NCI-H69 (cell line): ENCODE data around the gene KHK.

Source experiments
- DNase-seq: peaks from one replicate; lab custom pipeline; 2025; lab: John Stamatoyannopoulos, UW

The KHK gene

DNA sequence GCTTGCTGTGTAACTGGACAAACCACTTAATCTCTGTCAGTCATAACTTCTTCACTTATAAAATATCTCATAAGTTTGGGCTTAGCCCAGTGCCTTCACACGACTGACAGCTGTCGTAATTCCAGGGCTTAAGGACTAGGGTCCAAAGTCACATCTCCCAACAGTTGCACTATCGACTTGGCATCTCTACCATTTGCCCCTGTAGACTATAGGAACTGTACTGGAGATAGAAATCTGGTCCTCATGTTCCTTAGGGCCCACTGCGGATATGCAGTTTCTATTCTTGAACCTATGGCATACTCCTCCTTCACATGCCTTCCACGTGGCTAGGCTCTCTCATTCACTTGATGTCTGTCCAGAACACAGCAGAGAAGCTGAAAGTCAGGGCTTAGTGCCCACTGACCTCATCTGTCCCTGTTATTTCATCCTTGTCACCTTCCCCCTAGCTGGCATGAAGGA, 39.7 kb downstream of the KHK start:
- no peak for DNase-seq

DNA sequence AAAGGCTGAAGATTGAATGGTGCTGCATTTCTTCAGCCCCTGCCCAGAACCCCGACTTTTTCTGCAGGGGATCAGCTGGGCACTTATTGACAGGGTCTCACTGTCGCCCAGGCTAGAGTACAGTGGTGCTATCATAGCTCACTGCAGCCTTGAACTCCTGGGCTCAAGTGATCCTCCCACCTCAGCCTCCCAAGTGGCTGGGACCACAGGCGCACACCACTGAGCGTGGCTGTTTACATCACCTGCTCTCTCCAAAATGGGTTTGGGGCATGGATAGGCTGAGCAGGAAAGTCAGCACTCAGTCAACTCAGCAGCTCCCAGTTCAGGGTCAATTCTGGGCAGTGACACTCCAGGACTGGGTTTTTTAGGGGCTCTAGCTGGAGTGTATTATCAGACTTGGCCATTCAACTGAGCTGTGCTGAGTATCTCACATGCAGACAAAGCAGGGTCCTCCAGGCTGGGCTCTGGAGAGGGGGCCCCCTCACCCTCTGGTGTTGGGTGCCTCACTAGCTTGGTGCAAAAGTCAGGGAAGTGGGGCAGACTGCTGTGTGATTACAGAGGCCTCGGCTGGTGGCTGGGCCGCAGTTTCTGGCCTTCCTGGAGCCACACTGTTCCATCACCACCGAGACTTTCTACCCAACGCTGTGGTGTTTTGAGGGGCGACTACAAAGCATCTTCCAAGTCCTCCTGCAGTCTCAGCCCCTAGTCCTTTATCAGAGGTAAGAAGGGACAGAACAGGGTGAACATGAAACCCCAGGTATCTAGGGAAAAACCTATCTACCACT, 41.5 kb downstream of the KHK start:
- no peak for DNase-seq

DNA sequence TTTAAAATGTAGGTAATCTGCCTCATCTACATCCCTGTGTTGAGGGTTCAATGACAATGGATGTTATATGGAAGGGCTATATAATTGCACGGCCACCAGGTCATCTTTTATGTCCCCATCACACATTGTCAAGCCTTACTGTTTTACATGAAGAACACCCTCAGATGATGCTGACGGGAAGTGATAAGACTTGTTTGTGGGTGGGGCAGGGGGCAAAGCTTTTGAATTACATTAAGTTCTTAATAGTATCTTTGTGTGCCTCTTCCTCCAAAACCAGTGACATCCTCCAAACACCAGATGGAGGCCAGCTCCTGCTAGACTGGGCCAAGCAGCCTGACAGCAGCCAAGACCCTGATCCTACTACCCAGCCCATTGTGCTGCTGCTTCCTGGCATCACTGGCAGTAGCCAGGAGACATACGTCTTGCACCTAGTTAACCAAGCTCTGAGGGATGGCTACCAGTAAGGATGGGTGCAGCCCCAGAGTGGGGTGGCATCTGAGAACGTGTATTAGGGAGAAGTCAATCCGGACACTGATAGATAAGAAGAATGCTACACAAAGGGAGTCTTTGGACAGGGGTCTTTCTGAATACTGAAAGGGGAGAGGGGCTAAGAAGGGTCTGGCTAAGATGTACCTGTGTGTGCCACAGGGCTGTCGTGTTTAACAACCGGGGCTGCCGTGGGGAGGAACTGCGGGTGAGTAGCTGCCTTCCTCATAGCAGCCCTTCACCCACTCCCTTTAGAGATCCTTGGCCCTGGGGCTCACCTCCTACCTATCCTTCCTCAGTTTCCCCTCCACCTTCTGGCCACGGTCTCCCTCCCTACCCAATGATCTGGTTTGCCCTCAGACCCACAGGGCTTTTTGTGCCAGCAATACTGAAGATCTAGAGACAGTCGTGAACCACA, 42.3 kb downstream of the KHK start:
- no peak for DNase-seq

DNA sequence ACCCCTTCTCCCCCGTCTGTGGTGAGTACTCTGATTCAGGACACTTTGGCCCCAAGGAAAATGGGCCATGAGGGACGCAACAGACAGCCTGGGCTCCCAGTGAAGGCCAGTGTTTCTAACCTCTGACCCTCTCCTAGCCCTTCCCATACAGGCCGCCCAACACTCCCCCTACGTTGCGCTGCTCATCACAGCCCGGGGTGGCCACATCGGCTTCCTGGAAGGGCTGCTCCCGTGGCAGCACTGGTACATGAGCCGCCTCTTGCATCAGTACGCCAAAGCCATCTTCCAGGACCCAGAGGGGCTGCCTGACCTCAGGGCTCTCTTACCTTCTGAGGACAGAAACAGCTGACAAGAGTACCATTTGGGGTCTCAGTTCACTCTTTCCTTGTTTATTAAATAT, 43.8 kb downstream of the KHK start:
- DNase-seq = no peak

DNA sequence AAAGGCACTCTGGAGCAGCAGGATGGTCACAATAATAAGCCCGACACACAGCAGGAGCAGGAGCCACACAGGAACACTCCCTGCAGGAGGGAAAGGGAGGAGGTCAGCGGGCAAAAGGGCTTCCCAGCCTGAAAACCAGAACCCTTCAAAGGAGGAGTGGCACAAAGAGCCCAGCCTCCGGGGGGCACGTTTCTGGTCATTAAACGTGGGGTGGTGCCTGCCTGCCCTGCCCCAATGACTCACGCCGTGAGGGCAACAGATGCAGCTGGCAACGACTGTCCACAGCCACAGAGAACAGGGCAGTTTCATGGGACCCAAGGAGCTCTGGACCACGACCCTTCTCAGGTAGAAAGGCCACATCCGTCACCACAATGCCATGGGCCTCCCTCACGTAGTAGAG, 44.9 kb downstream of the KHK start:
- DNase-seq = no peak

DNA sequence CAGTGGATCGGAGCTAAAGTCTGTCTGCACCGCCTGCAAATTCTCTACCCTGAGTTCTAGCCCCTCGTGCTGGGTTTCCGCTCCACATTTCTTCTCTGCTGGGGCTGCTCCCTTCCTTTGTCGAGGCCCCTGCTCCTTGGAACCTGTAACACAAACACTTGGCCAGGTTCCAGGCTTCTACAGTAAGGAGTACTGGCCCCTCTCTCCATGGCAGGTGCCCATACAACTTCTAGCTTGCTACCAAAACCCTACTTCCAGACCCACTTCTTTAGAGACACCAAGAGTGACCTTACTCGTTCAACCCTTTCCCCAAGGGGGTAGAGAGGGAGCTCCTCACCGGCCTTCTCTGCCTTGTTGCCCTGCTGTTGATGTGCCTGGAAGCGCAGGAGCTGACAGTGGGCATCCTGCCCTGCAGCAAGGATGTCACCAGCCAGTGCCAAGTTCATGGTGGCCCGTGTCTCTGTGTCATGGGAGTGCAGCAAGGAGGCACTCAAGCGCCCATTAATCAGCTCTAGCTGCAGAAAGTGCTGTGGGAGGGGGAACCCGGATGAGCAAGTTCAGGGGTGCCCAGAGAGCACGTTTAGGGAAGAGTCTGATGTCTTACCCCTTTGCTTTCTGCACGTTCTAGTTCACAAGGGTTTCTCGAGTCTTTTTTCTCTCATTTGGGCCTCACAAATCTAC, 46.8 kb downstream of the KHK start:
- no peak for DNase-seq

DNA sequence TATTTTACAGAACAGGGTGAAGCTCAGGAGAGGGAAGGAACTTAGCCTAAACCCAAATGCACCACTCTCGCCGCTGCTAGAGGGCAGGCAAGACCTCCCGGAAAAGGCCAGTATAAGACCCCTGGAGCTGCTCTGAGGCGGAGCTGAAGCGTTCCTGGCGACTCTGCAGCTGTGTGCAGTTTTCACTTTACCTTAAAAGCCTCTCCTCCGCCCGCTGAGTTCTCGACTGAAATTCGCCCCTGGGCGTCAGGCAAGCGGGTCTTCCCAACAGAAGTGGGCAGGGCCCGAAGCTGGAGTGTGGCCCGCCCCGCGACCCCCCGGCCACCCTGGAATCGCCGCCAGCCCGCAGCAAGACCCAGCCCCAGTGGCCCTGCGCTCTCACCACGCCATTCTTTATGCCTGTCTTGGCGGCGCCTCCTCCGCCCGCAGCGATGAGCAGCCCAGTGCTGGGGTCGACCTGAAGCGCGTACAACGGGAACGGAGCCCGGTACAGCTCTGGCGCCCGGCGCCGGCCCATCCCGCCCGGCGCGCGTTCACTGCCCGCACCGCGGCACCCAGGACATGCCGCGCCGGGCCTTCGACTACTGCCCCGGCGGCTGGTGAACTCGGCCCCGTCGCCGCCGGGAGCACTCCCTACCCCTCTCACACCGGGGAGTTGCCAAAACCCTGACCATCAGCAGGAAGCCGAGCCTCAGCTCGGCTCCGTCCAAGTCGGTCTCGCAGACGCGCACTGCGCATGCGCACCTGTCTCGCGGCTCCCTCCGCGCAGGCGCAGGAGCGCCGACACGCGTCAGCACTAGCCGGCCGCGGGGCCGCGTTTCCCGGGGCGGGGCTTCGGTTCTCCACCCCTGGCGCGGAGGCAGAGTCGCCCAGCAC, 47.6 kb downstream of the KHK start, which contains the start of gene PREB:
Gene PREB, minus strand, starts transcription at position 732 of the 876 bp plus-strand sequence. Its CDS starts 215 bp downstream, at position 517.
- DNase-seq = peak; percentile 93

DNA sequence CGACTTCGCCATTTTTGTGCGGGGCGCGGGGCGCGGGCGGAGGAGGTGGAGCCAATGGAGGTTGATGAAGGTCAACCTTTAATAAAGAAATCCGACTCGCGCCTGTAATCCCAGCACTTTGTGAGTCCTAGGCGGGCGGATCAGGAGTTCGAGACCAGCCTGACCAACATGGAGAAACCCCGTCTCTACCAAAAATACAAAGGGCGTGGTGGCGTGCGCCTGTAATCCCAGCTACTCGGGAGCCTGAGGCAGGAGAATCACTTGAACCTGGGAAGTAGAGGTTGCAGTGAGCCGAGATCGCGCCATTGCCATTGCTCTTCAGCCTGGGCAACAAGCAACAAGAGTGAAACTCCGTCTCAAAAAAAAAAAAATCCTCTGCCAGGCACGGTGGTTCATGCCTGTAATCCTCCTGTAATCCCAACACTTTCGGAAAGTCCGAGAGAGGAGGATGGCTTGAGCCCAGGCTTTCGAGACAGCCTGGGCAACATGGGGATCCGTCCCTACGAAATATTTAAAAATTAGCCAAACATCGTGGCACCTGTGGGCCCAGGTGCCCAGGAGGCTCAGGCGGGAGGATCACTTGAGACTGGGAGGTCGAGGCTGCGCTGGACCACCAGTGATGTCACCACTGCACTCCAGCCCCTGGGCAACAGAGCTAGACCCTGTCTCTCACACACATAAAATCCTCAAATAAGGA, 48.4 kb downstream of the KHK start:
- DNase-seq = no peak

DNA sequence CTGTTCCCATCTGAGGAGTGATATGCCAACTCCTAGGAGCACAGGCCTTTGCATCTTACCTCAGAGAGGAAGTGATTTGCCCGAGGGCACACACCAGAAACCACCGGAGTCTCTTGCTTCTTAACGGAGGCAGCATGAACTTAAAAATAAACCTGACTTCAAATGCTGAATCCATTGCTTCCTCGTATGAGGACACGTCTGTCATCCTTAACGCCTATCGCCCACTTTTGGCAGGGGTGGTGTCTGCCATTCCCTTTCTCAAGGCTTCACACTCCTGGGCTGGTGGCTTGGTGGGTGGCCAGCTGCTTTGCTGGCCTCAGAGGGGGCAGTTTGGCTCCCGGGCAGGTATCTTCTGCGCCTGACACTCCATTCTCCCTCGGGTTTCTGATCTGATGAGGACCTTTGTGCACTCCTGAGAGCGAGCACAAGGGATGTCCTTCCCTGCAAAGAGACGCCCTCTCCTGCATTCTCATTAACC, 48.9 kb downstream of the KHK start:
- no peak for DNase-seq

DNA sequence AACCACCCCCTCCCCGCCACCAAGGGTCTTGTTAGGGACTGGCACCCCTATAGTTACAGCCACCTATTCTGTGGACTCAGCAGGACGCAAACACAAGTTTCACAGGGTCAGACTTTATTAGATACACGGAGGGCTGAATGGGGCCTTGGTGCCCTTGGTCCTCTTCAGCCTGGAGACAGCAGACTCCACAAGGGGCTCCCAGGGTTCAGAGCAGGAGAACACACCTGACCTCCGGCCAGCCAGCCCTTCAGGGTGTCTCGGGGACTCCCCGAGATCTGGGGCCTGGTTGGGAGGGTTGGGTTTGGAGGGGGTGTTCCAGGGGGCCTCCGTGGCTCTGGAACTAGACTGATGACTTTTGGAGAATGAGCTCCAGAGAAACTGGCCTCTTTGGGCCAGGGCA, 50.2 kb downstream of the KHK start:
- DNase-seq = no peak

DNA sequence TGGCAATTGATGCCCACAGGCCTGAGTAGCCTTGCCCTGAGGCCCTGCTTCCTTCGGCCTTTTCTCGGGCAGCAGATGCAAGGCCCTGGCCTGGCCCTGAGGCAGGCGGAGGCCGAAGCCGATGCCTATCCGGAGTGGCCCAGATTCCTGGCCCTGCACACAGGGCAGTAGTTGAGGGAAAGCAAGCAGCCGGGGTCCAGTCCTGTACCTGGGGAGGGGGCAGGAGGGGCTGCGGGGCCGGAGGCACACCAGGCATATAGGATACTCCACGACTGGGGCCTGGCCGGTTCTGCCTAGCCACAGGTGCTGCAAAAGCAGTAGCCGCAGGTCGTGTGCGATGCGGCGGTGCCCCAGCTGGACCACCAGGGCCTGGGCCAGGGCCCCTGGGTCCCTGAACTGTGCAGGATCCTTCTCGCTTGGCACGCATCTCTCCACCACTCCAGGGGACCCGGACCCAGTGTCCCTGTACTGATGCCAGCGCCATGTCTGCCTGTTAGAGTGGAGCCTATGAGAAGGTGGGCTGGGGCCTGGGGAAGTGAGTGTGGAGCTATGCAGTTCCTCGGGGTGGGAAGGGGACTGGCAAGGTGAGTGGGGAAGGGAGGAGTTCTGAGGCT, 50.9 kb downstream of the KHK start:
- DNase-seq = no peak

DNA sequence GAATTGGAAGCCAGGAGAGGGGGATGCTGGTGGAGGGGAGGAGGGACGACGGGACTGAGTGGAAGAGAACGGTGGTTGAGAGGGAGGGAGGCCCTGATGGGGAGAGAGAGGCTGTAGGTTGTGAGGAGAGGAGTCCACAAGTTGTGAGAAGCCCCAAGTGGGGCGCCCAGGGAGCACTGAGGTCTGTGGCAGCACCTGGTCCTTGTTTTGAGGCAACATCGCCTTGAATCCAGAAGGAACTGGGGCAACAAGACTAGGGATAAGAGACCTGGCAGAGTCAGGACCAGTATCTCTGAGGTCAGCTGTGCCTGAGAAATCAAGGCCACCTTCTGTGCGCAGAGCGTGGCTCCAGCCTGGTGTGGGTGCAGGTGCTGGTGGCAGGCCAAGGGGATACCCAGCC, 51.5 kb downstream of the KHK start:
- DNase-seq = no peak

DNA sequence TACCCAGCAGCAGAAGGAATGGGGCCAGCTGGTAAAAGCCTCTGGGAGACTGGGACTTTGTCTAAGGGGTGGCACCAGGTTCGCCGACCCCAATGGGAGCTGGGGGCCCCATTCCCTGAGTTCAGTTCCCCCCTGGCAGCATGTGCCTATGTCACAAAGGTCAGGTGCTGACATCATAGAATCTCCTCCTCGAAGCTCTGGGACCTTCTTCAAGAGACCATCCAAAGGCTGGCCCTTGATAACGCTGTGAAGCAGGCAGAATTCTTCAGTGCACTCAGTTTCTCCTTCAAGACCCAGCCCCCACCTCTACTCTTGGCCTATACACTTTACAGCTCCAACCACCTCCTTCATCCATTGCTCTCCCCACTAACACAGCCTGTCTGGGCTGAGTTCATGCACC, 52.7 kb downstream of the KHK start, which contains the start of gene PRR30:
Gene PRR30, minus strand, starts transcription at position 101 of the 400 bp plus-strand sequence. CDS start 1,081 bp downstream, outside the sequence.
- DNase-seq = no peak

DNA sequence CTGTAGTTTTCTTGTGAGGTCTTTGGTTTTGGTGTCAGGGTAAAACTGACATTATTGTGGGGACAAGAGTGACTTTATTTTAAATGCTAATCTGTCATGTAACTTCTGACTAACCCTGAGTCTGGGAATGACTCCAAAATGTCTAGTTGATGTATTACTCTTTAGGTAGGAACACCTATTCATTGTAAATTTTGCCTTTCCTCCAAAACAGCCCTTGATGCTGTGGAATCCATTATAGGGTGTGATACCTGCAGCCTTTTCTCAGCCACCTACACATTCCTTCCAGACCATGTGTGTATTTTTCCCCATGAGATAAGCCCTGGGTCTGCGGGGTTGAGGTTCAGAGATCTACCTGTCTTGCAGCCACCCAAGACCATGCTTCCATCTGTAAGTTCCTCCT, 56.7 kb downstream of the KHK start:
- DNase-seq = no peak

DNA sequence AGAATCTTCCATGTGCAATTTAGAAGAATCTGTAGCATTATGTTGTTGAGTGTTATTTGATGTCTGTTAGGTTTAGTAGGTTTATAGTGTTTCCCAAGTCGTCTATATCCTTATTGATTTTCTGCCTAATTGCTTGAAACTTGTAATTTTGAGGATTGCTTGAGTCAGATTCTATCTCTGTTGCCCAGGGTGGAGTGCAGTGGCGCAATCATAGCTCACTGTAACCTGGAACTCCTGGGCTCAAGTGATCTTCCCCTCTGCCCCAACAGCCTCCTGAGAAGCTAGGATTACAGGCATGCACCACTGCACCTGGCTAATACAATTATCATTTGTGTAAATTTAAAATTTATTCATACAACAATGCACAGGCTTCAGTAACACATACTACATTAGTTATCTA, 59.1 kb downstream of the KHK start:
- DNase-seq = no peak

DNA sequence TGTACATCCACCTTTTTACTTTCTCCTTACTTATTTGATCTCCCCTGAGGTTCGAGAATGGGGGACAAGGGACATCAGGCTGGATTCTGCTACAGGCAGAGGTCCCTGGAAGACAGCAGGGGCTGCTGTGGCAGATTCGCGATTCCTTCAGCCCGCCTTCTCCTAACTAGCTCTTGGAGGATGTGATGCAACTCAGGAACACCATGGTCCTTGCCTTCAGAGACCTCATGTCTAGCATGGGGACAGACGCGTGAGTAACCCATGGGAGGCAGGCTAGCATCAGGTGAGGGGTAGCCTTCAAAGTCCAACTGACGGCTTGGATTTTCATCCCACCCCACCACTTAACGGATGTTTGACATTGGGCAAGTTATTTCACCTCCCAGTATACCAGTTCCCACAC, 61.4 kb downstream of the KHK start:
- no peak for DNase-seq

DNA sequence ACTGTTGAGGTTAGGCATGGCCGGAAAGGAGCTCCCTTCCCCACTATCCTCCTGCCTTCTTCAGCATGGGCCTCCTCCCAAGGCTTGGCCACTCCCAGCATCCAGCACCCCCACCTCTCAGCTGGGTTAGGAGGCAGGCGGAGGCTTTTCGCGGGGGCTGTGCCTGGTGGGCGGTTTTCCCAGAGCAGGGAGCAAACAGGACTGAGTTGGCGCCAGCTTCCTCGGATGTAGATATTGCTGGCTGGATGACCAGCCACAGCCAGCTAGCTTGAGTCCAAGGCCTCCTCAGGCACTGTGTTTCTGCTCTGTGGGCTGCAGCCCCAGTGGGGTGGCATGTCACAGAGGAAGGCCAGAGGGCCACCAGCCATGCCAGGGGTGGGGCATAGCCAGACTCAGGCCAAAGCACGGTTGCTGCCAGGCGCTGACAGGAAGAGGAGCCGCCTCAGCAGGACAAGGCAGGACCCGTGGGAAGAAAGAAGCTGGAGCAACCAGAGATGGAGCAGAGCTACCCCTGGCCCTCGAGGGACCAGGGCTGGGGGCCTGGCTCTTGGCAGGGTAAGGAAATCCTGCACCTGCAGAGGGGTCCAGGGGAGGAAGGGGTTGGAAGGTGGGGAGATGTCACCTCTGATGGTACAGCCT, 62.3 kb downstream of the KHK start, which contains the start of gene TCF23:
Gene TCF23, plus strand, starts transcription at position 204 of the 639 bp plus-strand sequence. Its CDS starts 130 bp downstream, at position 334.
- no peak for DNase-seq

DNA sequence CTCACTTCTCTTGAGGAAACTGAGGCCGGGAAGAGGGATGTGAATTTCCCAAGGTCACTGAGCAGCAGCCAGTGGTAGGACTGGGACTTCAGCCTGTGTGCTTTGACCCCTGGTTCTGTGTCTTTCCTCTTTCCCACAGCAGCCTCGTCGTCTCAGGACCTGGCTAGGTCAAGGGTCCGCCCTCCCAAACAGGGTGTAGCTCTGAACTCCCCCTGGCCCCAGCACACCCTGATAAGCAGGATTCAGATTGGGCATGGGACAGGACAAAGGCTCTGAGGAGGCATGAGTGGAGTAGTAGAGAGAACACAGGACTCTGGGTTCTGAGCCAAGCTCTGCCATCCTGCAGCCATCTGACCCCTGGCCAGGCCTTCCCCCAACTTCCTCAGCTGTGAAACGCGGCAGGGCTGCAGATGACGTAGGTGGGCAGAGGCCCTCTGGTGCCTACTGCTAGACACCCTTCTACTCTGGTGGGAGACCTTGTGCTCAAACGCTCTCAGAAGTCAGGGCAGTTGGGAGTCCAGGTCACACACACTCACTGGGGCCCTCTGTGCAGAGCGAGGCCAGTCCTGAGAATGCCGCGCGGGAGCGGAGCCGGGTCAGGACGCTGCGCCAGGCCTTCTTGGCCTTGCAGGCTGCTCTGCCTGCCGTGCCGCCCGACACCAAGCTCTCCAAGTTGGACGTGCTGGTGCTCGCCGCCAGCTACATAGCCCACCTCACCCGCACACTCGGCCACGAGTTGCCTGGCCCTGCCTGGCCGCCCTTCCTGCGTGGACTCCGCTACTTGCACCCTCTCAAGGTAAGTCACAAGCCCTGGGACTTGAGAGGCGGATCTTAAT, 63.2 kb downstream of the KHK start:
- no peak for DNase-seq
